Testis (tissue), 2 donors: ENCODE measurements around the gene TAF7.
"Not testable (repeated sequence)": the region's sequence is repeated elsewhere in the genome, so short reads cannot be mapped to it uniquely, and the experiment has no call there.

Source experiments
- CTCF ChIP-seq, 3 experiments: fragments of 450-650 bp in 2 of 3; fragments of 200-600 bp in 1 of 3; sonication (generic) in 1 of 3; IDR thresholded peaks; one replicate each; pipeline ENCODE4 v1.5.1; 2016 to 2019; ENCODE audit warnings: antibody characterized with exemption in 3 of 3, mild to moderate bottlenecking in 2 of 3, moderate library complexity in 1 of 3
- POLR2A ChIP-seq: fragments of 450-650 bp; IDR thresholded peaks from one replicate; pipeline ENCODE4 v1.6.1; 2017; ENCODE audit warnings: antibody characterized with exemption, mild to moderate bottlenecking, moderate library complexity

GRCh38 chr5:141316963-141317362 lies 3.6 kb downstream of the TAF7 start:
- not testable (repeated sequence) for TF ChIP-seq POLR2A; CTCF (IDR thresholded peaks at IDR 0.05)
